DND-41 (cell line): ENCODE measurements around the gene ARHGAP21.

Experiments used
- ATAC-seq: fragments of 200-7000 bp; cut with Tn5 transposase; 3 replicates; pipeline ENCODE4 v1.9.1; 2021; ENCODE audit warnings: low read depth; ENCODE audit not compliant: insufficient read depth
- DNase-seq: peaks from one replicate; pipeline ENCODE4 v3.0.0-alpha.2; 2020
- H2AFZ ChIP-seq: 2 replicates; pipeline ENCODE4 v1.6.0; 2012; ENCODE audit warnings: low read depth, low read length
- H3K27ac ChIP-seq: 2 replicates; pipeline ENCODE4 v1.5.1; 2012; ENCODE audit warnings: low read length, inconsistent platforms
- H3K27me3 ChIP-seq: fragments of 200-600 bp; sonication (generic); 2 replicates; pipeline ENCODE4 v1.6.0; 2012; ENCODE audit warnings: low read length, mild to moderate bottlenecking, inconsistent platforms; ENCODE audit not compliant: insufficient read depth, poor library complexity
- H3K36me3 ChIP-seq: 2 replicates; pipeline ENCODE4 v1.5.1; 2012; ENCODE audit warnings: low read length, inconsistent platforms; ENCODE audit not compliant: insufficient read depth
- H3K4me1 ChIP-seq: 2 replicates; pipeline ENCODE4 v1.5.1; 2012; ENCODE audit warnings: mild to moderate bottlenecking, low read length; ENCODE audit not compliant: insufficient read depth
- H3K4me2 ChIP-seq: 2 replicates; pipeline ENCODE4 v1.6.0; 2012; ENCODE audit warnings: mild to moderate bottlenecking, moderate library complexity, low read length, inconsistent platforms; ENCODE audit not compliant: insufficient read depth
- H3K4me3 ChIP-seq, 2 experiments: fragments of 200-600 bp in 1 of 2; shearing (Covaris generic) in 1 of 2; 2 replicates each; pipeline ENCODE4 v1.5.1; 2012 to 2016; ENCODE audit warnings: inconsistent platforms in 2 of 2, low read length in 2 of 2, mild to moderate bottlenecking in 2 of 2, low read depth in 1 of 2, moderate library complexity in 1 of 2
- H3K79me2 ChIP-seq: 2 replicates; pipeline ENCODE4 v1.6.0; 2012; ENCODE audit warnings: low read length, inconsistent platforms; ENCODE audit not compliant: insufficient read depth
- H3K9ac ChIP-seq: 2 replicates; pipeline ENCODE4 v1.6.0; 2012; ENCODE audit warnings: low read depth, mild to moderate bottlenecking, inconsistent platforms, low read length, moderate library complexity
- H3K9me3 ChIP-seq: 2 replicates; pipeline ENCODE4 v1.5.1; 2012; ENCODE audit warnings: low read length, moderate library complexity, mild to moderate bottlenecking, inconsistent platforms; ENCODE audit not compliant: insufficient read depth, severe bottlenecking
- H4K20me1 ChIP-seq: 2 replicates; pipeline ENCODE4 v1.6.0; 2012; ENCODE audit warnings: low read length; ENCODE audit not compliant: insufficient read depth
- EZH2 ChIP-seq: IDR thresholded peaks from 3 replicates; pipeline ENCODE4 v1.6.1; 2012; ENCODE audit warnings: borderline replicate concordance, low read depth, mild to moderate bottlenecking, moderate library complexity, low read length, inconsistent platforms; ENCODE audit not compliant: severe bottlenecking
- TF ChIP-seq, protein P1 (sequence below): IDR thresholded peaks from 2 replicates; pipeline ENCODE4 v1.5.1; 2012; ENCODE audit warnings: borderline replicate concordance, low read length, moderate library complexity, mild to moderate bottlenecking; ENCODE audit not compliant: poor library complexity, severe bottlenecking; ENCODE audit errors: extremely low read depth

Gene ARHGAP21

GRCh38 chr10:24616536-24616935 is 107.2 kb downstream of the ARHGAP21 start:
- Histone ChIP-seq H3K9me3 (no peaks in the 10 kb centered on the region), H3K27ac (no peak overlapping the region), H4K20me1 (peaks cover 5% of the 10 kb centered on the region; the same call in 1 of the 2 replicates), H3K36me3 (peaks cover 53% of the 10 kb centered on the region), H3K4me3 (no peak overlapping the region), H3K27me3 (no peaks in the 10 kb centered on the region), H3K79me2 (peaks cover 8% of the 10 kb centered on the region), H3K9ac (no peak overlapping the region), H3K4me1 (no peaks in the 10 kb centered on the region), H2AFZ (no peak overlapping the region), H3K4me2 (no peak overlapping the region)
- TF ChIP-seq EZH2 = no peak
- TF ChIP-seq, protein P1, sequence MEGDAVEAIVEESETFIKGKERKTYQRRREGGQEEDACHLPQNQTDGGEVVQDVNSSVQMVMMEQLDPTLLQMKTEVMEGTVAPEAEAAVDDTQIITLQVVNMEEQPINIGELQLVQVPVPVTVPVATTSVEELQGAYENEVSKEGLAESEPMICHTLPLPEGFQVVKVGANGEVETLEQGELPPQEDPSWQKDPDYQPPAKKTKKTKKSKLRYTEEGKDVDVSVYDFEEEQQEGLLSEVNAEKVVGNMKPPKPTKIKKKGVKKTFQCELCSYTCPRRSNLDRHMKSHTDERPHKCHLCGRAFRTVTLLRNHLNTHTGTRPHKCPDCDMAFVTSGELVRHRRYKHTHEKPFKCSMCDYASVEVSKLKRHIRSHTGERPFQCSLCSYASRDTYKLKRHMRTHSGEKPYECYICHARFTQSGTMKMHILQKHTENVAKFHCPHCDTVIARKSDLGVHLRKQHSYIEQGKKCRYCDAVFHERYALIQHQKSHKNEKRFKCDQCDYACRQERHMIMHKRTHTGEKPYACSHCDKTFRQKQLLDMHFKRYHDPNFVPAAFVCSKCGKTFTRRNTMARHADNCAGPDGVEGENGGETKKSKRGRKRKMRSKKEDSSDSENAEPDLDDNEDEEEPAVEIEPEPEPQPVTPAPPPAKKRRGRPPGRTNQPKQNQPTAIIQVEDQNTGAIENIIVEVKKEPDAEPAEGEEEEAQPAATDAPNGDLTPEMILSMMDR = no peak
- ATAC-seq = no peak
- no peak for DNase-seq

GRCh38 chr10:24606021-24606420 is 117.7 kb downstream of the ARHGAP21 start:
- Histone ChIP-seq H4K20me1 (no peaks in the 10 kb centered on the region; the same call in 1 of the 2 replicates), H3K27ac (no peak overlapping the region), H2AFZ (no peak overlapping the region), H3K9ac (no peak overlapping the region), H3K4me2 (no peak overlapping the region), H3K9me3 (no peaks in the 10 kb centered on the region), H3K4me1 (no peaks in the 10 kb centered on the region), H3K36me3 (peaks cover 57% of the 10 kb centered on the region), H3K27me3 (no peaks in the 10 kb centered on the region), H3K4me3 (no peak overlapping the region), H3K79me2 (no peaks in the 10 kb centered on the region)
- no peak for TF ChIP-seq EZH2
- TF ChIP-seq, protein P1 = no peak
- no peak for DNase-seq
- ATAC-seq = no peak

DNA sequence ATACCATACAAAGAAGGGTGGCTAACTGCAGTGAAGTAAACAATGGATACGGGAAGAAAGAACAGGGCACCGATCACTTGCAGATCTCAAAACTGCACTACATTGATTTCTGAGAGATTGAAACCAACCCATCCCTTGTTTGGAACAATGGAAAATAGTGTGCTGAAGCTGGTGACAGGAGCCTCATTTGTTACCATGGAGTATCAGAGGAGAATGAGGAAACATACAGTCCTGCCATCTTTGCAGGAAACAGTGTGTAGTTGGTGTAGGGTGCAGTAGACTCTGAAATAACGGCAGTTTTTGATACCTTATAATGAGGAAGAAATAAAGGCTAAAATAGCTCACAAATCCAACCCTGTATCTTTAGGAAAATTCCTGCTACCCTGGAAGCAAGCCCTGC is 118.5 kb downstream of the ARHGAP21 start:
- no peaks in the 10 kb centered on the region for H3K4me1 ChIP-seq
- no peak for ATAC-seq
- DNase-seq = no peak
- no peak overlapping the region for H3K9ac ChIP-seq
- H3K36me3 ChIP-seq = peaks cover 63% of the 10 kb centered on the region
- no peaks in the 10 kb centered on the region; the same call in 1 of the 2 replicates for H4K20me1 ChIP-seq
- H3K4me3 ChIP-seq = no peak overlapping the region
- no peaks in the 10 kb centered on the region for H3K9me3 ChIP-seq
- no peak overlapping the region for H3K4me2 ChIP-seq
- H3K27me3 ChIP-seq = no peaks in the 10 kb centered on the region
- no peaks in the 10 kb centered on the region for H3K79me2 ChIP-seq
- TF ChIP-seq EZH2 = no peak
- TF ChIP-seq, protein P1 = no peak
- H2AFZ ChIP-seq = no peak overlapping the region
- H3K27ac ChIP-seq = no peak overlapping the region

GRCh38 chr10:24603333-24603732 is 120.4 kb downstream of the ARHGAP21 start:
- no peak overlapping the region for H2AFZ ChIP-seq
- no peaks in the 10 kb centered on the region for H3K4me1 ChIP-seq
- DNase-seq (no peak), ATAC-seq (no peak)
- no peaks in the 10 kb centered on the region for H3K9me3 ChIP-seq
- H3K4me3 ChIP-seq = no peak overlapping the region
- H3K27ac ChIP-seq = no peak overlapping the region
- TF ChIP-seq, protein P1 = no peak
- no peak for TF ChIP-seq EZH2
- no peaks in the 10 kb centered on the region for H3K79me2 ChIP-seq
- no peaks in the 10 kb centered on the region for H3K27me3 ChIP-seq
- peaks cover 81% of the 10 kb centered on the region for H3K36me3 ChIP-seq
- H3K9ac ChIP-seq = no peak overlapping the region
- no peaks in the 10 kb centered on the region; the same call in 1 of the 2 replicates for H4K20me1 ChIP-seq
- no peak overlapping the region for H3K4me2 ChIP-seq
